ENCODE data around the gene SHC3.

DNA sequence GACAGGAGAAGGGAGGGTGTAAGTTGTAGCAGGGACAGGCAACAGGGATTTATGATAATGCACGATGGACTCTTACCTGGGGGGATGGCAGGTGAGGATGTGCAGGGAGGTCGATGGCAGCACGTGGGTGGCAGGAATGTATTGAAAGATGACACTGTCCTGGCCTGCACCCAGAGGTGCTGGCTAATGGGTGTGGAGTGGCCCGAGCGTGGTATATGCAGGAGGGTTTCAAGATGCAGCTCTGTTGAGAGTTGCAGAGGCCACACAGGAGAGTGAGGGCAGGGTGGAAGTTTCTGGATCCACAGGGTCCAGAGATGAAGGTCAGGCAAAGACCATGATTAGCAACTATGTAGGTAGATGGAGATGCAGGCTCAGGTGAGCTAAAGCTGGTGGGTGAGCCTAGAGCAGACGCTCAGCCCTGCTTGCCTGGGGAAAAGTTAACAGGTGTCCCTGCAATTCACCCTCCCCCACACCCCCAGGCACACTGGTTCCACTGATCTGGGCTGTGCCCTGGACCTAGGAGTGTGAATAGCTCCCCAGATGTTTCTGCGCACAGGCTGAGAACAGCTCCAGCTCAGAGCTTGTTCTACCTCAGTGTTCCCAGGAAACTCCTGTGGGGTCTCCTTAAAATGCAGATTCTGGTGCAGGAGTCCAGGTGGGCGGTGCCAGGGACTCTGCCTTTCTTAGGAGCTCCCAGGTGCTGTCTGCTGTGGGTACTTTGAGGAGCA lies 208.8 kb downstream of the SHC3 start:
- TF ChIP-seq, protein P1, sequence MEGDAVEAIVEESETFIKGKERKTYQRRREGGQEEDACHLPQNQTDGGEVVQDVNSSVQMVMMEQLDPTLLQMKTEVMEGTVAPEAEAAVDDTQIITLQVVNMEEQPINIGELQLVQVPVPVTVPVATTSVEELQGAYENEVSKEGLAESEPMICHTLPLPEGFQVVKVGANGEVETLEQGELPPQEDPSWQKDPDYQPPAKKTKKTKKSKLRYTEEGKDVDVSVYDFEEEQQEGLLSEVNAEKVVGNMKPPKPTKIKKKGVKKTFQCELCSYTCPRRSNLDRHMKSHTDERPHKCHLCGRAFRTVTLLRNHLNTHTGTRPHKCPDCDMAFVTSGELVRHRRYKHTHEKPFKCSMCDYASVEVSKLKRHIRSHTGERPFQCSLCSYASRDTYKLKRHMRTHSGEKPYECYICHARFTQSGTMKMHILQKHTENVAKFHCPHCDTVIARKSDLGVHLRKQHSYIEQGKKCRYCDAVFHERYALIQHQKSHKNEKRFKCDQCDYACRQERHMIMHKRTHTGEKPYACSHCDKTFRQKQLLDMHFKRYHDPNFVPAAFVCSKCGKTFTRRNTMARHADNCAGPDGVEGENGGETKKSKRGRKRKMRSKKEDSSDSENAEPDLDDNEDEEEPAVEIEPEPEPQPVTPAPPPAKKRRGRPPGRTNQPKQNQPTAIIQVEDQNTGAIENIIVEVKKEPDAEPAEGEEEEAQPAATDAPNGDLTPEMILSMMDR (IDR thresholded peaks at IDR 0.05) = no peak
- no peak for TF ChIP-seq POLR2A (IDR thresholded peaks at IDR 0.05)

Measured in esophagus squamous epithelium (tissue), 4 donors.